Jurkat, Clone E6-1 (cell line): ENCODE results near the gene EFL1. TPM values are rescaled to one million over a fixed set of nuclear protein-coding genes. Genes with fewer than 3 reads are reported as not detected.
A peak's percentile ranks its signal among the peaks of the same experiment; 100 is the strongest.
"Not testable (repeated sequence)": the region's sequence is repeated elsewhere in the genome, so short reads cannot be mapped to it uniquely, and the experiment has no call there.

ENCODE experiments used
- DNase-seq: peaks from one replicate; pipeline ENCODE4 v3.0.0-alpha.2; 2011; ENCODE audit warnings: low read depth, low spot score
- H3K4me3 ChIP-seq: 2 replicates; pipeline ENCODE4 v1.5.1; 2011; ENCODE audit warnings: mild to moderate bottlenecking, low read length, control low read depth, moderate library complexity
- polyA plus RNA-seq: library from polyadenylated mRNA; unstranded; fragments of >200 nt; gene quantifications from one replicate; pipeline ENCODE4 v1.2.1, GENCODE V29; 2012; ENCODE audit warnings: missing spikeins; ENCODE audit not compliant: insufficient read length, insufficient read depth

EFL1 gene
- 32.2 TPM for polyA plus RNA-seq

GRCh38 chr15:82262422-82263026 lies at the start of gene EFL1, which contains the start of gene SAXO2:
EFL1 (minus strand) TSS chr15:82262734; CDS start chr15:82261778, 956 bp downstream.
SAXO2 (plus strand) TSS chr15:82262818; CDS start chr15:82262880, 62 bp downstream.
- peak; percentile 78 for DNase-seq
- H3K4me3 ChIP-seq, result peak within 1 kb of the TSS; percentile 78

GRCh38 chr15:82311321-82311720 lies 48.8 kb upstream of the EFL1 start:
- DNase-seq, H3K4me3 ChIP-seq: not testable (repeated sequence)

- DNase-seq, result no peak
- H3K4me3 ChIP-seq, result no peak overlapping the region
Measured at GRCh38 chr15:82309802-82310201, 47.3 kb upstream of the EFL1 start.

- H3K4me3 ChIP-seq, result no peak overlapping the region
- no peak for DNase-seq
Measured at GRCh38 chr15:82307714-82308081, 45.2 kb upstream of the EFL1 start.

- no peak overlapping the region for H3K4me3 ChIP-seq
- DNase-seq, result no peak
Measured at GRCh38 chr15:82306791-82307713, 44.5 kb upstream of the EFL1 start.

GRCh38 chr15:82305621-82306048 lies 43.1 kb upstream of the EFL1 start:
- DNase-seq, result no peak
- no peak overlapping the region for H3K4me3 ChIP-seq

GRCh38 chr15:82304778-82305090 lies 42.2 kb upstream of the EFL1 start:
- no peak for DNase-seq
- H3K4me3 ChIP-seq, result no peak overlapping the region

- DNase-seq, result no peak
- no peak overlapping the region for H3K4me3 ChIP-seq
Measured at GRCh38 chr15:82303956-82304777, 41.6 kb upstream of the EFL1 start.

GRCh38 chr15:82301296-82302016 lies 38.9 kb upstream of the EFL1 start:
- H3K4me3 ChIP-seq, result no peak overlapping the region

GRCh38 chr15:82300883-82301282 lies 38.3 kb upstream of the EFL1 start:
- no peak overlapping the region for H3K4me3 ChIP-seq
- no peak for DNase-seq

More at GRCh38 chr15:82301296-82302016, 38.9 kb upstream of the EFL1 start:
- no peak for DNase-seq

- not testable (repeated sequence) for H3K4me3 ChIP-seq, DNase-seq
Measured at GRCh38 chr15:82300326-82300725, 37.8 kb upstream of the EFL1 start.

- not testable (repeated sequence) for DNase-seq, H3K4me3 ChIP-seq
Measured at GRCh38 chr15:82299511-82299914, 37.0 kb upstream of the EFL1 start.

GRCh38 chr15:82298520-82298919 lies 36.0 kb upstream of the EFL1 start:
- H3K4me3 ChIP-seq, result peak overlapping the region; percentile 42

GRCh38 chr15:82298032-82298431 lies 35.5 kb upstream of the EFL1 start:
- H3K4me3 ChIP-seq, result peak overlapping the region; percentile 42
- no peak for DNase-seq

More at GRCh38 chr15:82298520-82298919, 36.0 kb upstream of the EFL1 start:
- DNase-seq, result peak; percentile 82

GRCh38 chr15:82297546-82297945 lies 35.0 kb upstream of the EFL1 start:
- no peak for DNase-seq

GRCh38 chr15:82294061-82294690 lies 31.6 kb upstream of the EFL1 start:
- H3K4me3 ChIP-seq, result no peak overlapping the region
- no peak for DNase-seq

More at GRCh38 chr15:82297546-82297945, 35.0 kb upstream of the EFL1 start:
- H3K4me3 ChIP-seq, result no peak overlapping the region

GRCh38 chr15:82292271-82292670 lies 29.7 kb upstream of the EFL1 start:
- no peak overlapping the region for H3K4me3 ChIP-seq
- no peak for DNase-seq

- not testable (repeated sequence) for H3K4me3 ChIP-seq, DNase-seq
Measured at GRCh38 chr15:82288202-82288601, 25.7 kb upstream of the EFL1 start.
